Activated naive CD4-positive, alpha-beta T cell treated with anti-CD3 and anti-CD28 coated beads for 36 hours (primary cell): ENCODE data around the gene ZBTB3. TPM values are rescaled to one million over a fixed set of nuclear protein-coding genes. Genes with fewer than 3 reads are reported as not detected.

Experiments
- microRNA-seq: library from miRNA; unstranded; fragments of <30 nt; microRNA quantifications from one replicate; pipeline ENCODE4 v1.2.0, GENCODE V29; 2022; ENCODE audit warnings: borderline microRNAs expressed, borderline replicate concordance
- total RNA-seq, 2 experiments: library from RNA; stranded (reverse); gene quantifications; one replicate each; pipeline ENCODE4 v1.2.3, GENCODE V29; 2021

The ZBTB3 gene
- total RNA-seq, 2 experiments from 2014 or later: 12.1 to 13.5 TPM

Small RNA genes lying within 50 kb of the gene (microRNA-seq; reads per million reads assigned to microRNA genes)
- gene MIR6514 (2.2 reads per million), gene MIR6748 (not detected)

Other genes with a start within 250 kb of the ZBTB3 start
- 1 to 10 TPM; 9.2 to 9.4 TPM for gene AHNAK, start 207.4 kb downstream of the ZBTB3 start, total RNA-seq
- gene EEF1G, start 180.3 kb downstream of the ZBTB3 start, total RNA-seq: 1,000 to 10,000 TPM; 2,282 to 2,440 TPM
- gene TUT1, start 162.6 kb downstream of the ZBTB3 start, total RNA-seq: 10 to 100 TPM; 38.2 to 42.0 TPM
- gene MTA2, start 152.3 kb downstream of the ZBTB3 start, total RNA-seq: 100 to 1,000 TPM; 191 to 197 TPM
- gene EML3, start 141.4 kb downstream of the ZBTB3 start, total RNA-seq: 10 to 100 TPM; 81.8 to 97.1 TPM
- gene ROM1, start 140.9 kb downstream of the ZBTB3 start, total RNA-seq: 1 to 10 TPM in 1 of 2 experiments, under 1 TPM in 1; 0.52 to 1.0 TPM
- 10 to 100 TPM; 43.1 to 45.7 TPM for gene B3GAT3, start 132.2 kb downstream of the ZBTB3 start, total RNA-seq
- 100 to 1,000 TPM; 221 to 230 TPM for gene GANAB, start 107.5 kb downstream of the ZBTB3 start, total RNA-seq
- gene INTS5, start 100.9 kb downstream of the ZBTB3 start, total RNA-seq: 10 to 100 TPM; 12.5 to 12.8 TPM
- gene C11orf98, start 89.0 kb downstream of the ZBTB3 start, total RNA-seq: 10 to 100 TPM; 73.5 to 76.5 TPM
- gene CSKMT, start 88.8 kb downstream of the ZBTB3 start, total RNA-seq: 10 to 100 TPM; 35.2 to 44.0 TPM
- gene UQCC3, start 82.5 kb downstream of the ZBTB3 start, total RNA-seq: 1 to 10 TPM; 6.0 to 6.4 TPM
- 1 to 10 TPM; 4.4 to 6.1 TPM for gene LBHD1, start 81.9 kb downstream of the ZBTB3 start, total RNA-seq
- 100 to 1,000 TPM; 121 to 124 TPM for gene UBXN1, start 75.1 kb downstream of the ZBTB3 start, total RNA-seq
- gene LRRN4CL, start 64.6 kb downstream of the ZBTB3 start, total RNA-seq: under 1 TPM in 1 of 2 experiments, not detected in 1; 0.10 TPM
- gene BSCL2, start 46.7 kb downstream of the ZBTB3 start, total RNA-seq: 10 to 100 TPM; 13.8 to 17.3 TPM
- not detected for gene GNG3, start 46.5 kb downstream of the ZBTB3 start, total RNA-seq
- 10 to 100 TPM; 58.6 to 61.5 TPM for gene HNRNPUL2, start 26.7 kb downstream of the ZBTB3 start, total RNA-seq
- gene TTC9C, start 25.7 kb downstream of the ZBTB3 start, total RNA-seq: 10 to 100 TPM; 46.6 to 49.5 TPM
- 100 to 1,000 TPM; 131 to 135 TPM for gene POLR2G, start 7.4 kb upstream of the ZBTB3 start, total RNA-seq
- gene TAF6L, start 17.2 kb upstream of the ZBTB3 start, total RNA-seq: 10 to 100 TPM in 1 of 2 experiments, 1 to 10 TPM in 1; 8.9 to 10.5 TPM
- gene TMEM179B, start 33.2 kb upstream of the ZBTB3 start, total RNA-seq: 10 to 100 TPM; 13.9 to 15.2 TPM
- 1 to 10 TPM; 7.0 to 7.7 TPM for gene TMEM223, start 37.8 kb upstream of the ZBTB3 start, total RNA-seq
- gene NXF1, start 51.3 kb upstream of the ZBTB3 start, total RNA-seq: 10 to 100 TPM; 44.6 to 46.0 TPM
- gene STX5, start 77.9 kb upstream of the ZBTB3 start, total RNA-seq: 10 to 100 TPM; 22.7 to 23.0 TPM
- gene TEX54, start 78.7 kb upstream of the ZBTB3 start, total RNA-seq: not detected
- 10 to 100 TPM; 74.4 to 78.7 TPM for gene WDR74, start 85.4 kb upstream of the ZBTB3 start, total RNA-seq
- 100 to 1,000 TPM; 419 to 472 TPM for gene SLC3A2, start 126.7 kb upstream of the ZBTB3 start, total RNA-seq
- gene CHRM1, start 167.2 kb upstream of the ZBTB3 start, total RNA-seq: not detected
- gene SLC22A6, start 230.8 kb upstream of the ZBTB3 start, total RNA-seq: not detected